WTC11 (cell line): ENCODE data around the gene LIMA1. TPM values are rescaled to one million over a fixed set of nuclear protein-coding genes. Genes with fewer than 3 reads are reported as not detected.

Experiments used
- ATAC-seq: fragments of 200-7000 bp; cut with Tn5 transposase; 2 replicates; pipeline ENCODE4 v1.10.0; 2021; ENCODE audit warnings: mild to moderate bottlenecking, moderate library complexity
- CTCF ChIA-PET: fragments of 300-600 bp; sonication (Branson Sonifier 250); formaldehyde crosslinking; loops from one replicate; lab custom pipeline; 2021; ENCODE audit warnings: antibody characterized with exemption; lab: Charles Lee
- POLR2A ChIA-PET: fragments of 350-600 bp; sonication (Branson Sonifier 250); formaldehyde crosslinking; loops from one replicate; lab custom pipeline; 2021; ENCODE audit warnings: antibody characterized with exemption; lab: Charles Lee
- DNase-seq: peaks from one replicate; pipeline ENCODE4 v3.0.0; 2021; ENCODE audit warnings: low spot score
- H3K27ac Mint-ChIP-seq: 2 replicates; pipeline ENCODE4 v1.8.0; 2021; ENCODE audit warnings: mixed read lengths
- H3K27me3 Mint-ChIP-seq: 2 replicates; pipeline ENCODE4 v1.8.0; 2021; ENCODE audit warnings: low read depth, mild to moderate bottlenecking, moderate library complexity, mixed read lengths
- H3K36me3 Mint-ChIP-seq: 2 replicates; pipeline ENCODE4 v1.8.0; 2021; ENCODE audit warnings: mixed read lengths
- H3K4me1 Mint-ChIP-seq: 2 replicates; pipeline ENCODE4 v1.8.0; 2022; ENCODE audit warnings: mixed read lengths
- H3K4me3 Mint-ChIP-seq: 2 replicates; pipeline ENCODE4 v1.8.0; 2021; ENCODE audit warnings: mild to moderate bottlenecking, moderate library complexity, mixed read lengths
- H3K9me3 Mint-ChIP-seq: 2 replicates; pipeline ENCODE4 v1.8.0; 2021; ENCODE audit warnings: mixed read lengths
- AR ChIP-seq: fragments of 250-450 bp; sonication (Bioruptor Pico); IDR thresholded peaks from 2 replicates; pipeline ENCODE4 v1.9.0; 2021; ENCODE audit warnings: mild to moderate bottlenecking
- ATF6 ChIP-seq: sonication (generic); formaldehyde crosslinking; IDR thresholded peaks from 2 replicates; pipeline ENCODE4 v1.8.1; 2023; ENCODE audit warnings: mild to moderate bottlenecking, missing genetic modification reagents
- ESRRA ChIP-seq: sonication (generic); formaldehyde crosslinking; IDR thresholded peaks from 2 replicates; pipeline ENCODE4 v1.8.1; 2022; ENCODE audit warnings: mild to moderate bottlenecking, missing genetic modification reagents, borderline replicate concordance
- FOXP4 ChIP-seq: sonication (generic); formaldehyde crosslinking; IDR thresholded peaks from 2 replicates; pipeline ENCODE4 v1.8.0; 2022; ENCODE audit warnings: mild to moderate bottlenecking, missing genetic modification reagents
- MAX ChIP-seq: sonication (generic); formaldehyde crosslinking; IDR thresholded peaks from 2 replicates; pipeline ENCODE4 v1.8.0; 2022; ENCODE audit warnings: mild to moderate bottlenecking, missing genetic modification reagents
- RORB ChIP-seq: fragments of 250-450 bp; sonication (Bioruptor Pico); IDR thresholded peaks from 2 replicates; pipeline ENCODE4 v1.9.0; 2021; ENCODE audit warnings: mild to moderate bottlenecking
- SMAD3 ChIP-seq: sonication (generic); formaldehyde crosslinking; IDR thresholded peaks from 2 replicates; pipeline ENCODE4 v1.8.0; 2022; ENCODE audit warnings: missing genetic modification reagents, mild to moderate bottlenecking, borderline replicate concordance
- SP1 ChIP-seq: sonication (generic); formaldehyde crosslinking; conservative IDR thresholded peaks from 2 replicates; pipeline ENCODE4 v1.8.1; 2022; ENCODE audit warnings: missing genetic modification reagents
- TEAD1 ChIP-seq: sonication (generic); formaldehyde crosslinking; IDR thresholded peaks from 2 replicates; pipeline ENCODE4 v1.8.0; 2022; ENCODE audit warnings: mild to moderate bottlenecking, missing genetic modification reagents
- ZBTB21 ChIP-seq: sonication (generic); formaldehyde crosslinking; IDR thresholded peaks from 2 replicates; pipeline ENCODE4 v1.8.1; 2023; ENCODE audit warnings: mild to moderate bottlenecking, missing genetic modification reagents, borderline replicate concordance
- ZNF121 ChIP-seq: sonication (generic); formaldehyde crosslinking; IDR thresholded peaks from 2 replicates; pipeline ENCODE4 v1.8.0; 2023; ENCODE audit warnings: missing genetic modification reagents
- ZNF263 ChIP-seq: sonication (generic); formaldehyde crosslinking; IDR thresholded peaks from 2 replicates; pipeline ENCODE4 v1.8.1; 2022; ENCODE audit warnings: low read depth, mild to moderate bottlenecking, moderate library complexity, missing genetic modification reagents
- ZNF416 ChIP-seq: fragments of 250-450 bp; sonication (Bioruptor Pico); IDR thresholded peaks from 2 replicates; pipeline ENCODE4 v1.9.0; 2021; ENCODE audit warnings: mild to moderate bottlenecking, inconsistent platforms
- ZNF425 ChIP-seq: fragments of 250-450 bp; sonication (Bioruptor Pico); conservative IDR thresholded peaks from 2 replicates; pipeline ENCODE4 v1.9.0; 2021; ENCODE audit warnings: mild to moderate bottlenecking
- ZSCAN18 ChIP-seq: fragments of 250-450 bp; sonication (Bioruptor Pico); IDR thresholded peaks from 2 replicates; pipeline ENCODE4 v2.1.2; 2022; ENCODE audit warnings: mild to moderate bottlenecking, moderate library complexity
- total RNA-seq: library from RNA; stranded (reverse); gene quantifications from 3 replicates; pipeline ENCODE4 v1.2.3, GENCODE V29; 2021
- TF ChIP-seq, protein P1 (sequence below): sonication (generic); formaldehyde crosslinking; IDR thresholded peaks from 2 replicates; pipeline ENCODE4 v1.8.0; 2023; ENCODE audit warnings: missing genetic modification reagents
- TF ChIP-seq, protein P2 (sequence below): sonication (generic); formaldehyde crosslinking; IDR thresholded peaks from 2 replicates; pipeline ENCODE4 v1.8.1; 2022; ENCODE audit warnings: mild to moderate bottlenecking, moderate library complexity, missing genetic modification reagents

The LIMA1 gene
- total RNA-seq, 1 experiment from 2014 or later, result 41.2 TPM

GRCh38 chr12:50251619-50252252 is 31.6 kb downstream of the LIMA1 start (continued):
- TF ChIP-seq ATF6 (CRISPR knock-in tag), result no peak

GRCh38 chr12:50249464-50250182 is 33.7 kb downstream of the LIMA1 start:
- no peak for DNase-seq
- H3K4me3 Mint-ChIP-seq, result no peak overlapping the region
- H3K27ac Mint-ChIP-seq, result no peak overlapping the region
- no peaks in the 10 kb centered on the region for H3K27me3 Mint-ChIP-seq
- no peaks in the 10 kb centered on the region for H3K36me3 Mint-ChIP-seq
- ChIA-PET POLR2A (no interaction called here), CTCF (interaction anchor here (0.6 to 1.7 kb wide), 5 partner anchors 27 to 612 kb away, joined by 4 to 7 read pairs (median 5); partner anchors contain the start of gene COX14)
- no peak; the same call in 1 of the 2 replicates for ATAC-seq
- no peaks in the 10 kb centered on the region for H3K9me3 Mint-ChIP-seq
- no peak for TF ChIP-seq SMAD3 (CRISPR knock-in tag)
- no peak for TF ChIP-seq SP1
- no peak for TF ChIP-seq TEAD1 (CRISPR knock-in tag)
- TF ChIP-seq ESRRA (CRISPR knock-in tag), result no peak
- peaks cover 6% of the 10 kb centered on the region for H3K4me1 Mint-ChIP-seq

GRCh38 chr12:50248883-50249282 is 34.4 kb downstream of the LIMA1 start:
- H3K27me3 Mint-ChIP-seq, result no peaks in the 10 kb centered on the region
- H3K4me3 Mint-ChIP-seq, result no peak overlapping the region
- ChIA-PET CTCF (interaction anchor here (1.7 kb wide), 1 partner anchor 137 kb away, joined by 7 read pairs; the partner anchor contains the start of gene COX14), POLR2A (interaction anchor here (0.6 kb wide), 1 partner anchor 17 kb away, joined by 4 read pairs; no protein-coding TSS in a partner anchor)
- TF ChIP-seq ZNF121 (CRISPR knock-in tag) (no peak), ZNF425 (CRISPR knock-in tag) (no peak), ZSCAN18 (CRISPR knock-in tag) (no peak), ZNF416 (CRISPR knock-in tag) (no peak), ZNF263 (CRISPR knock-in tag) (no peak), RORB (no peak), ZBTB21 (CRISPR knock-in tag) (no peak), AR (CRISPR knock-in tag) (no peak), MAX (CRISPR knock-in tag) (no peak), FOXP4 (CRISPR knock-in tag) (no peak)
- TF ChIP-seq, protein P1, sequence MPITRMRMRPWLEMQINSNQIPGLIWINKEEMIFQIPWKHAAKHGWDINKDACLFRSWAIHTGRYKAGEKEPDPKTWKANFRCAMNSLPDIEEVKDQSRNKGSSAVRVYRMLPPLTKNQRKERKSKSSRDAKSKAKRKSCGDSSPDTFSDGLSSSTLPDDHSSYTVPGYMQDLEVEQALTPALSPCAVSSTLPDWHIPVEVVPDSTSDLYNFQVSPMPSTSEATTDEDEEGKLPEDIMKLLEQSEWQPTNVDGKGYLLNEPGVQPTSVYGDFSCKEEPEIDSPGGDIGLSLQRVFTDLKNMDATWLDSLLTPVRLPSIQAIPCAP, result no peak
- TF ChIP-seq, protein P2, sequence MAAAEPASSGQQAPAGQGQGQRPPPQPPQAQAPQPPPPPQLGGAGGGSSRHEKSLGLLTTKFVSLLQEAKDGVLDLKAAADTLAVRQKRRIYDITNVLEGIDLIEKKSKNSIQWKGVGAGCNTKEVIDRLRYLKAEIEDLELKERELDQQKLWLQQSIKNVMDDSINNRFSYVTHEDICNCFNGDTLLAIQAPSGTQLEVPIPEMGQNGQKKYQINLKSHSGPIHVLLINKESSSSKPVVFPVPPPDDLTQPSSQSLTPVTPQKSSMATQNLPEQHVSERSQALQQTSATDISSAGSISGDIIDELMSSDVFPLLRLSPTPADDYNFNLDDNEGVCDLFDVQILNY (CRISPR knock-in tag), result no peak
- no peak overlapping the region for H3K27ac Mint-ChIP-seq
- H3K4me1 Mint-ChIP-seq, result peaks cover 6% of the 10 kb centered on the region
- ATAC-seq, result no peak
- no peak for DNase-seq
- no peaks in the 10 kb centered on the region for H3K9me3 Mint-ChIP-seq
- no peaks in the 10 kb centered on the region for H3K36me3 Mint-ChIP-seq
